ENCODE data around the gene HMGCS2.
A peak's percentile ranks its signal among the peaks of the same experiment; 100 is the strongest.

HMGCS2 gene

DNA sequence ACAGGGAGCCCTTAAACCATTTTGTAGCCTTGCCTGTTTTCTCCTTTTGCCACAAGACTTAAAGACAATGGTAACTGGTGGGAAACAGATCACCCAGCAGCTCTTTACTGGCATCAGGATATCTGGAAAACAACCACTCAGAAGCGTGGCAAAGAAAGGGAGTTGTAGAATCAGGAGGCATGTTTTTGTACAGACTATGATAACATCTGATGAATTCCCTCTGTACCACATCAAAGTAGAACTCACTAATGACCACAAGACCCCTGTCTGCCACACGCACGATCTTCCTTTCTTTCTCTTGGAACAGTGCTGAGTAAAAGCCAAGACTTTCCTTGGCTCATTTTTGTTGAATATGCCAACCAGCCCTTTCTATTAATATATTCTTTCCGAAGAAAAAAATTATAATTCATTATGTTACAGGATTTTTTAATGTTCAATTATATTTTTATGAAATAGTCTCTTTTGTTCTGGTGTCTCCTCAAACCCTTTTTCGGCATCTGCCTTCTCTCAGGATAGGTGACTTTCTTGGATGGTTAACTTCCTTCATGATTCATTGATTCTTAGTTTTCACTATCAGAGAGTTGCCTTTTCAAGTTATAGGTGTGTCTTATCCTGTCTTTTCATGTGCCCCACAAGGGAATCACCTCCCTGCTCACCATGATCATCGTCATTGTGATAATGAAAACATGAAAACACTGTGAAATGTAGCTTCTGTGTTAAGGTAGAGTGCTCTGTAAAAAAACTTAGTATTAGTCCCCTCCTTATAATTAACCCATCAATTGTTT is 64.8 kb downstream of the HMGCS2 start:
- no peak overlapping the region for H3K4me3 ChIP-seq (ENCODE audit: low read depth, low read length)
- DNase-seq (ENCODE audit: low read depth), result no peak
- TF ChIP-seq, protein P1, sequence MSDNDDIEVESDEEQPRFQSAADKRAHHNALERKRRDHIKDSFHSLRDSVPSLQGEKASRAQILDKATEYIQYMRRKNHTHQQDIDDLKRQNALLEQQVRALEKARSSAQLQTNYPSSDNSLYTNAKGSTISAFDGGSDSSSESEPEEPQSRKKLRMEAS (IDR thresholded peaks at IDR 0.05; ENCODE audit: low read depth, low read length), result no peak
- TF ChIP-seq MYC (IDR thresholded peaks at IDR 0.05; ENCODE audit: low read depth, low read length) (no peak), POLR2A (IDR thresholded peaks at IDR 0.05; ENCODE audit: extremely low read depth, insufficient read length) (no peak)
- TF ChIP-seq, protein P2, sequence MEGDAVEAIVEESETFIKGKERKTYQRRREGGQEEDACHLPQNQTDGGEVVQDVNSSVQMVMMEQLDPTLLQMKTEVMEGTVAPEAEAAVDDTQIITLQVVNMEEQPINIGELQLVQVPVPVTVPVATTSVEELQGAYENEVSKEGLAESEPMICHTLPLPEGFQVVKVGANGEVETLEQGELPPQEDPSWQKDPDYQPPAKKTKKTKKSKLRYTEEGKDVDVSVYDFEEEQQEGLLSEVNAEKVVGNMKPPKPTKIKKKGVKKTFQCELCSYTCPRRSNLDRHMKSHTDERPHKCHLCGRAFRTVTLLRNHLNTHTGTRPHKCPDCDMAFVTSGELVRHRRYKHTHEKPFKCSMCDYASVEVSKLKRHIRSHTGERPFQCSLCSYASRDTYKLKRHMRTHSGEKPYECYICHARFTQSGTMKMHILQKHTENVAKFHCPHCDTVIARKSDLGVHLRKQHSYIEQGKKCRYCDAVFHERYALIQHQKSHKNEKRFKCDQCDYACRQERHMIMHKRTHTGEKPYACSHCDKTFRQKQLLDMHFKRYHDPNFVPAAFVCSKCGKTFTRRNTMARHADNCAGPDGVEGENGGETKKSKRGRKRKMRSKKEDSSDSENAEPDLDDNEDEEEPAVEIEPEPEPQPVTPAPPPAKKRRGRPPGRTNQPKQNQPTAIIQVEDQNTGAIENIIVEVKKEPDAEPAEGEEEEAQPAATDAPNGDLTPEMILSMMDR (IDR thresholded peaks at IDR 0.05; ENCODE audit: low read depth, low read length), result no peak

DNA sequence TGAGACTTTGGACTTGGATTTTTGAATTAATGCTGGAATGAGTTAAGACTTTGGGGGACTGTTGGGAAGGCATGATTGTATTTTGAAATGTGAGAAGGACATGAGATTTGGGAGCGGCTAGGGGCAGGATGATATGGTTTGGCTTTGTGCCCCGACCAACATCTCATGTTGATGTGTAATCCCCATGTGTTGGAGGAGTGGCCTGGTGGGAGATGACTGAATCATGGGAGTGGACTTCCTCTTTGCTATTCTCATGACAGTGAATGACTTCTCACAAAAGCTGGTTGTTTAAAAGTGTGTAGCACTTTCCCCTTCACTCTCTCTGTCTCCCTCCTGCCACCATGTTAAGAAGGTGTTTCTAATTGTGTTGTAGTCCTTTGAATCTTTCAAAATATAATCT is 66.3 kb downstream of the HMGCS2 start:
- no peak overlapping the region for H3K4me3 ChIP-seq (ENCODE audit: low read depth, low read length)
- peak; percentile 42 for DNase-seq (ENCODE audit: low read depth)
- no peak for TF ChIP-seq POLR2A (IDR thresholded peaks at IDR 0.05; ENCODE audit: extremely low read depth, insufficient read length)
- no peak for TF ChIP-seq MYC (IDR thresholded peaks at IDR 0.05; ENCODE audit: low read depth, low read length)
- TF ChIP-seq, protein P1 (IDR thresholded peaks at IDR 0.05; ENCODE audit: low read depth, low read length), result no peak
- TF ChIP-seq, protein P2 (IDR thresholded peaks at IDR 0.05; ENCODE audit: low read depth, low read length), result no peak

DNA sequence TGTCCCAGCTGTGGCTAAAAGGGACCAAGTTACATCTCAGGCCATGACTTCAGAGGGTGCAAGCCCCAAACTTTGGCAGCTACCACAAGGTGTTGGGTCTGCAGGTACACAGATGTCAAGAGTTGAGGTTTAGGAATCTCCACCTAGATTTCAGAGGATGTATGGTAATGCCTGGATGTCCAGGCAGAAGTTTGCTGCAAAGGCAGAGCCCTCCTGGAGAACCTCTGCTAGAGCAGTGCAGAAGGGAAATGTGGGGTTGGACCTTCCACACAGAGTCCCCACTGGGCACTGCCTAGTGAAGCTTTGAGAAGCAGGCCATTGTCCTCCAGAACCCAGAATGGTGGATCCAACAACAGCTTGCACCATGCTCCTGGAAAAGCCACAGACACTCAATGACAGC is 67.0 kb downstream of the HMGCS2 start:
- DNase-seq (ENCODE audit: low read depth), result no peak
- TF ChIP-seq POLR2A (IDR thresholded peaks at IDR 0.05; ENCODE audit: extremely low read depth, insufficient read length) (no peak), MYC (IDR thresholded peaks at IDR 0.05; ENCODE audit: low read depth, low read length) (no peak)
- TF ChIP-seq, protein P2 (IDR thresholded peaks at IDR 0.05; ENCODE audit: low read depth, low read length), result no peak
- TF ChIP-seq, protein P1 (IDR thresholded peaks at IDR 0.05; ENCODE audit: low read depth, low read length), result no peak

DNA sequence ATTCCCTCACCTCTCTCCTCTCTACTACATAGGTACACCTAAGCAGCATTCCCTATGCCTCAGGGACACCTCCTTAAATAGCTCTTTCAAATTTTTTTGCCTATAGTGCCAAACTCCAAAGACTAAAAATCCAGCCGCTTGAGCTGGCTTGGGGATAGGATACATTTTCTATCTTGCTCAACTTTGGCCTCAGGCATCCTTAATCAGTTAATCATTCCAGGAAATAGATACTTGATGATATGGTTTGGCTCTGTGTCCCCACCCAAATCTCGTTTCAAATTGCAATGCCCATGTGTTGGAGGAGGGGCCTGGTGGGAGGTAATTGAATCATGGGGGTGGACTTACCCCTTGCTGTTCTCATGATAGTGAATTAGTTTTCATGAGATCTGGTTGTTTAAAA is 68.4 kb downstream of the HMGCS2 start:
- no peak for DNase-seq (ENCODE audit: low read depth)
- H3K4me3 ChIP-seq (ENCODE audit: low read depth, low read length), result no peak overlapping the region
- TF ChIP-seq, protein P2 (IDR thresholded peaks at IDR 0.05; ENCODE audit: low read depth, low read length), result no peak
- TF ChIP-seq MYC (IDR thresholded peaks at IDR 0.05; ENCODE audit: low read depth, low read length), result no peak
- TF ChIP-seq POLR2A (IDR thresholded peaks at IDR 0.05; ENCODE audit: extremely low read depth, insufficient read length), result no peak
- TF ChIP-seq, protein P1 (IDR thresholded peaks at IDR 0.05; ENCODE audit: low read depth, low read length), result no peak

More for the DNA sequence above, 67.0 kb downstream of the HMGCS2 start:
- no peak overlapping the region for H3K4me3 ChIP-seq (ENCODE audit: low read depth, low read length)

Measured in NB4 (cell line).